Fibroblast of lung (primary cell): ENCODE measurements around the gene FAM169A.

Experiments used
- EZH2 ChIP-seq: IDR thresholded peaks from 2 replicates; pipeline ENCODE4 v1.5.1; 2012; ENCODE audit warnings: low read length, control low read depth, mild to moderate bottlenecking; ENCODE audit errors: missing control alignments
- TF ChIP-seq, protein P1 (sequence below), 2 donors: IDR thresholded peaks in 1 of 2; conservative IDR thresholded peaks in 1 of 2; 1 replicate in 1 of 2; 2 replicates in 1 of 2; pipeline ENCODE4 v1.5.1; 2011 to 2012; ENCODE audit warnings: low read length in 2 of 2, control low read depth in 1 of 2, inconsistent platforms in 1 of 2, low read depth in 1 of 2, mild to moderate bottlenecking in 1 of 2

- TF ChIP-seq, protein P1, sequence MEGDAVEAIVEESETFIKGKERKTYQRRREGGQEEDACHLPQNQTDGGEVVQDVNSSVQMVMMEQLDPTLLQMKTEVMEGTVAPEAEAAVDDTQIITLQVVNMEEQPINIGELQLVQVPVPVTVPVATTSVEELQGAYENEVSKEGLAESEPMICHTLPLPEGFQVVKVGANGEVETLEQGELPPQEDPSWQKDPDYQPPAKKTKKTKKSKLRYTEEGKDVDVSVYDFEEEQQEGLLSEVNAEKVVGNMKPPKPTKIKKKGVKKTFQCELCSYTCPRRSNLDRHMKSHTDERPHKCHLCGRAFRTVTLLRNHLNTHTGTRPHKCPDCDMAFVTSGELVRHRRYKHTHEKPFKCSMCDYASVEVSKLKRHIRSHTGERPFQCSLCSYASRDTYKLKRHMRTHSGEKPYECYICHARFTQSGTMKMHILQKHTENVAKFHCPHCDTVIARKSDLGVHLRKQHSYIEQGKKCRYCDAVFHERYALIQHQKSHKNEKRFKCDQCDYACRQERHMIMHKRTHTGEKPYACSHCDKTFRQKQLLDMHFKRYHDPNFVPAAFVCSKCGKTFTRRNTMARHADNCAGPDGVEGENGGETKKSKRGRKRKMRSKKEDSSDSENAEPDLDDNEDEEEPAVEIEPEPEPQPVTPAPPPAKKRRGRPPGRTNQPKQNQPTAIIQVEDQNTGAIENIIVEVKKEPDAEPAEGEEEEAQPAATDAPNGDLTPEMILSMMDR (conservative IDR thresholded peaks at IDR 0.05 in 1 of 2, IDR thresholded peaks at IDR 0.05 in 1 of 2; ENCODE audit: low read depth in 1 of 2, low read length in 2 of 2): no peak
- no peak for TF ChIP-seq EZH2
These were observed 104.9 kb downstream of the FAM169A start for GRCh38 chr5:74761241-74761640.
